Right renal pelvis (tissue), 4 donors: ENCODE results near the gene ANKRD65. TPM values are rescaled to one million over a fixed set of nuclear protein-coding genes. Genes with fewer than 3 reads are reported as not detected.
"Not testable (repeated sequence)": the region's sequence is repeated elsewhere in the genome, so short reads cannot be mapped to it uniquely, and the experiment has no call there.

Source experiments
- DNase-seq, 4 donors: peaks; one replicate each; pipeline ENCODE4 v3.0.0-alpha.2; 2013; ENCODE audit warnings: low read depth in 4 of 4, low spot score in 3 of 4, missing footprints in 1 of 4
- polyA plus RNA-seq, 4 donors: library from polyadenylated mRNA; unstranded; fragments of 120-200 nt; gene quantifications; one replicate each; pipeline ENCODE4 v1.2.1, GENCODE V29; 2013; ENCODE audit not compliant: insufficient read length in 4 of 4

The ANKRD65 gene
- polyA plus RNA-seq: 10 to 100 TPM in 2 of 4 donors, 1 to 10 TPM in 2; 6.6 to 19.9 (median 11.9) TPM

- no peak for DNase-seq
Measured at GRCh38 chr1:1421147-1421906, at the start of gene ANKRD65. TSS of gene ANKRD65 (minus strand) at chr1:1421276. CDS start at chr1:1421005, 271 bp downstream.

- not testable (repeated sequence) for DNase-seq
Measured at GRCh38 chr1:1468196-1468985, 47.3 kb upstream of the ANKRD65 start.

- no peak for DNase-seq
Measured at GRCh38 chr1:1463312-1463711, 42.2 kb upstream of the ANKRD65 start.

GRCh38 chr1:1462318-1462966 is 41.4 kb upstream of the ANKRD65 start:
- DNase-seq: no peak

GRCh38 chr1:1461721-1462317 is 40.7 kb upstream of the ANKRD65 start:
- DNase-seq: no peak

GRCh38 chr1:1460540-1461130 is 39.6 kb upstream of the ANKRD65 start:
- DNase-seq: no peak

GRCh38 chr1:1459711-1460110 is 38.6 kb upstream of the ANKRD65 start:
- DNase-seq: not testable (repeated sequence)

- not testable (repeated sequence) for DNase-seq
Measured at GRCh38 chr1:1459156-1459555, 38.1 kb upstream of the ANKRD65 start.

GRCh38 chr1:1456683-1457255 is 35.7 kb upstream of the ANKRD65 start:
- DNase-seq: not testable (repeated sequence)

- DNase-seq: not testable (repeated sequence)
Measured at GRCh38 chr1:1455934-1456333, 34.9 kb upstream of the ANKRD65 start.

GRCh38 chr1:1455366-1455884 is 34.3 kb upstream of the ANKRD65 start:
- DNase-seq: no peak

- DNase-seq: not testable (repeated sequence)
Measured at GRCh38 chr1:1454286-1455056, 33.4 kb upstream of the ANKRD65 start.

GRCh38 chr1:1452882-1453281 is 31.8 kb upstream of the ANKRD65 start:
- no peak for DNase-seq

- DNase-seq: not testable (repeated sequence)
Measured at GRCh38 chr1:1452365-1452739, 31.3 kb upstream of the ANKRD65 start.

GRCh38 chr1:1451696-1452364 is 30.8 kb upstream of the ANKRD65 start:
- DNase-seq: no peak

GRCh38 chr1:1450616-1451015 is 29.5 kb upstream of the ANKRD65 start:
- not testable (repeated sequence) for DNase-seq

GRCh38 chr1:1449099-1449739 is 28.1 kb upstream of the ANKRD65 start, which contains the start of gene ATAD3C:
TSS of gene ATAD3C (plus strand) at chr1:1449689. CDS start at chr1:1450684, 995 bp downstream.
- no peak for DNase-seq

GRCh38 chr1:1446631-1447030 is 25.6 kb upstream of the ANKRD65 start:
- DNase-seq: not testable (repeated sequence)
